Adrenal gland (tissue), 5 donors: ENCODE measurements around the gene TPO.

ENCODE experiments used
- POLR2A ChIP-seq, 2 donors: fragments of 450-650 bp; IDR thresholded peaks; one replicate each; pipeline ENCODE4 v1.6.1; 2017; ENCODE audit warnings: antibody characterized with exemption in 2 of 2, mild to moderate bottlenecking in 2 of 2, moderate library complexity in 1 of 2
- TF ChIP-seq, protein P1 (sequence below), 6 experiments: fragments of 450-650 bp in 4 of 6; fragments of 200-600 bp in 2 of 6; sonication (generic) in 1 of 6; IDR thresholded peaks; 1 replicate in 5 of 6; 2 replicates in 1 of 6; pipeline versions ENCODE4 v1.5.1 to v1.8.0; 2016 to 2021; ENCODE audit warnings: antibody characterized with exemption in 6 of 6, mild to moderate bottlenecking in 2 of 6, moderate library complexity in 1 of 6
- donor health status: DM: no; HTN: no; CAD: no.

DNA sequence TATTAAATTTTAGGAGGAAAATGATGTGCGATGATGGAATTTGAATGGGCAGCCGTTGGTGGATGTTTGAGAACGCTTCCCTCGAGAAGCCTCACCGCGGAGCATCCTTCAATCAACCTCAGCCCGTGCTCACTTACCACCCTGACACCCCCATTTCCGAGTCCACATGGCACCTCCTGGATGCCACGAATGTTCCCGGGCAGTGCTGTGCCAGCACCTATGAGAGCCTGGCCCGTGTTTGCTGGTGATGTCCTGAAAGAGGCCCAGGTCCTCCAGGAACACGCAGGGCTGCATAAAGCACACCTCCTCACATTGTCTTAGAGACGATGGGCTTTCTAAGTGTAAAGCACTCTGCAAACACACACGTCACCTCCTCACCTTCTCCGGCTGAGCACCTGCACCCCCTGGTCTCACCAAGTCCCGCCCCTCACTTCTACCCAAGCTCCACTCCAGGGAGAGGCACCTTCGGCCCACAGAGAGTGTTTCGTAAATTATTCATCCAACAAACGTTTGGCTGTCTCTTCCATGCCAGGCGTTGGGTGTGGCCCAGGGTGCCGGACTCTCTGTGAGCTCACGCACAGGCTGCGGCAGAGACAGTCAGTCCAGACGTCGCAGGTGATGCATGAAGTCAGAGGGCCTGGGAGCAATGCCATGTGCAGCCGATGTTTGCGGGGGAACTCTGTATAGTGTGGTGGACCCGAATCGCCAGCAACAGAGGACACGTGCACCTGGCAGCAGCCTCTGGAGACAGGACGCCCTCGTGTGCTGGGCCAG is 150.0 kb downstream of the TPO start:
- TF ChIP-seq, protein P1, sequence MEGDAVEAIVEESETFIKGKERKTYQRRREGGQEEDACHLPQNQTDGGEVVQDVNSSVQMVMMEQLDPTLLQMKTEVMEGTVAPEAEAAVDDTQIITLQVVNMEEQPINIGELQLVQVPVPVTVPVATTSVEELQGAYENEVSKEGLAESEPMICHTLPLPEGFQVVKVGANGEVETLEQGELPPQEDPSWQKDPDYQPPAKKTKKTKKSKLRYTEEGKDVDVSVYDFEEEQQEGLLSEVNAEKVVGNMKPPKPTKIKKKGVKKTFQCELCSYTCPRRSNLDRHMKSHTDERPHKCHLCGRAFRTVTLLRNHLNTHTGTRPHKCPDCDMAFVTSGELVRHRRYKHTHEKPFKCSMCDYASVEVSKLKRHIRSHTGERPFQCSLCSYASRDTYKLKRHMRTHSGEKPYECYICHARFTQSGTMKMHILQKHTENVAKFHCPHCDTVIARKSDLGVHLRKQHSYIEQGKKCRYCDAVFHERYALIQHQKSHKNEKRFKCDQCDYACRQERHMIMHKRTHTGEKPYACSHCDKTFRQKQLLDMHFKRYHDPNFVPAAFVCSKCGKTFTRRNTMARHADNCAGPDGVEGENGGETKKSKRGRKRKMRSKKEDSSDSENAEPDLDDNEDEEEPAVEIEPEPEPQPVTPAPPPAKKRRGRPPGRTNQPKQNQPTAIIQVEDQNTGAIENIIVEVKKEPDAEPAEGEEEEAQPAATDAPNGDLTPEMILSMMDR (IDR thresholded peaks at IDR 0.05) = no peak
- TF ChIP-seq POLR2A (IDR thresholded peaks at IDR 0.05) = no peak
